H1 (cell line): ENCODE data around the gene ITGA8. TPM values are rescaled to one million over a fixed set of nuclear protein-coding genes. Genes with fewer than 3 reads are reported as not detected.

Experiments
- CTCF ChIA-PET: fragments of 300-600 bp; sonication (Branson Sonifier 250); formaldehyde crosslinking; loops from one replicate; lab custom pipeline; 2021; ENCODE audit not compliant: partially characterized antibody; lab: Charles Lee
- POLR2A ChIA-PET: fragments of 300-600 bp; sonication (Branson Sonifier 250); formaldehyde crosslinking; loops from one replicate; lab custom pipeline; 2021; ENCODE audit warnings: inconsistent platforms; ENCODE audit not compliant: partially characterized antibody; lab: Charles Lee
- DNase-seq, 2 experiments: peaks; one replicate each; pipeline versions ENCODE4 v3.0.0 to v3.0.0-alpha.2; 2010 to 2022; ENCODE audit warnings: low spot score in 2 of 2, low read depth in 1 of 2, mixed read lengths in 1 of 2
- FAIRE-seq: peaks from 2 replicates; lab custom pipeline; 2011; peaks lifted over from hg19 to GRCh38; lab: Jason Lieb, UNC
- H2AFZ ChIP-seq: 2 replicates; pipeline ENCODE4 v1.8.1; 2012; ENCODE audit warnings: low read length, inconsistent platforms
- H2AK5ac ChIP-seq: 2 replicates; pipeline ENCODE4 v1.6.1; 2013; ENCODE audit warnings: low read depth, low read length
- H2BK120ac ChIP-seq: replicated peaks from 2 replicates; pipeline ENCODE3; 2013; ENCODE audit warnings: low read depth, low read length, inconsistent platforms
- H2BK12ac ChIP-seq: 2 replicates; pipeline ENCODE4 v1.6.1; 2013; ENCODE audit warnings: low read depth, low read length
- H2BK15ac ChIP-seq: 2 replicates; pipeline ENCODE4 v1.6.1; 2013; ENCODE audit warnings: low read length
- H2BK20ac ChIP-seq: 2 replicates; pipeline ENCODE4 v1.6.1; 2013; ENCODE audit warnings: low read length
- H2BK5ac ChIP-seq: 2 replicates; pipeline ENCODE4 v1.6.1; 2013; ENCODE audit warnings: low read depth, low read length
- H3K14ac ChIP-seq: 2 replicates; pipeline ENCODE4 v1.6.1; 2013; ENCODE audit warnings: inconsistent platforms; ENCODE audit not compliant: insufficient read length
- H3K18ac ChIP-seq: 2 replicates; pipeline ENCODE4 v1.6.1; 2013; ENCODE audit warnings: low read length; ENCODE audit errors: extremely low read depth
- H3K23ac ChIP-seq: 2 replicates; pipeline ENCODE4 v1.6.1; 2013; ENCODE audit warnings: inconsistent platforms; ENCODE audit not compliant: insufficient read length
- H3K23me2 ChIP-seq: 2 replicates; pipeline ENCODE4 v1.6.1; 2013; ENCODE audit warnings: low read depth, low read length
- H3K27ac ChIP-seq: 2 replicates; pipeline ENCODE4 v1.6.1; 2011; ENCODE audit warnings: low read depth, low read length, inconsistent platforms
- H3K27me3 ChIP-seq, 4 experiments: replicated peaks in 1 of 4; 1 replicate in 1 of 4; 2 replicates in 3 of 4; pipeline versions ENCODE4 v1.6.1 to v1.8.1; 2011 to 2013; ENCODE audit warnings: low read length in 3 of 4, mild to moderate bottlenecking in 3 of 4, inconsistent platforms in 2 of 4, mixed read lengths in 2 of 4, moderate library complexity in 1 of 4; ENCODE audit not compliant: control insufficient read depth in 3 of 4, insufficient read depth in 3 of 4; ENCODE audit errors: extremely low read depth in 1 of 4
- H3K36me3 ChIP-seq, 4 experiments: 2 replicates each; pipeline versions ENCODE4 v1.6.1 to v1.8.1; 2011 to 2013; ENCODE audit warnings: mild to moderate bottlenecking in 4 of 4, low read length in 3 of 4, moderate library complexity in 2 of 4, control low read depth in 1 of 4, inconsistent platforms in 1 of 4; ENCODE audit not compliant: insufficient read depth in 4 of 4, control insufficient read depth in 2 of 4
- H3K4ac ChIP-seq: replicated peaks from 2 replicates; pipeline ENCODE3; 2013; ENCODE audit warnings: low read length, low read depth, mixed read lengths, inconsistent platforms; ENCODE audit not compliant: insufficient read length
- H3K4me1 ChIP-seq, 4 experiments: replicated peaks in 1 of 4; 1 replicate in 1 of 4; 2 replicates in 3 of 4; pipeline versions ENCODE4 v1.6.1 to v1.8.1; 2011 to 2013; ENCODE audit warnings: low read length in 3 of 4, inconsistent platforms in 2 of 4, mixed read lengths in 1 of 4; ENCODE audit not compliant: insufficient read depth in 4 of 4, control insufficient read depth in 3 of 4
- H3K4me2 ChIP-seq, 2 experiments: 2 replicates each; pipeline versions ENCODE4 v1.6.1 to v1.8.1; 2011 to 2013; ENCODE audit warnings: low read depth in 2 of 2, low read length in 2 of 2, control low read depth in 1 of 2, inconsistent platforms in 1 of 2, mild to moderate bottlenecking in 1 of 2; ENCODE audit not compliant: insufficient read depth in 1 of 2
- H3K4me3 ChIP-seq, 4 experiments: fragments of 200-600, 300-600 bp in 1 of 4; sonication (generic), shearing (Covaris generic), sonication (Bioruptor Twin) in 1 of 4; 2 replicates each; pipeline versions ENCODE4 v1.5.1 to v1.8.1; 2011 to 2016; ENCODE audit warnings: low read length in 4 of 4, low read depth in 3 of 4, control low read depth in 2 of 4, inconsistent platforms in 2 of 4, mild to moderate bottlenecking in 2 of 4, mixed read lengths in 1 of 4, moderate library complexity in 1 of 4; ENCODE audit not compliant: insufficient read depth in 2 of 4; ENCODE audit errors: extremely low read depth in 1 of 4
- H3K56ac ChIP-seq: replicated peaks from 2 replicates; pipeline ENCODE3; 2013; ENCODE audit warnings: low read depth, mild to moderate bottlenecking, mixed read lengths, low read length, inconsistent platforms; ENCODE audit not compliant: insufficient read length
- H3K79me1 ChIP-seq: 2 replicates; pipeline ENCODE4 v1.6.1; 2013; ENCODE audit warnings: low read depth, low read length, control low read depth
- H3K79me2 ChIP-seq, 2 experiments: 2 replicates each; pipeline versions ENCODE4 v1.6.1 to v1.8.1; 2012 to 2013; ENCODE audit warnings: low read length in 2 of 2, mild to moderate bottlenecking in 2 of 2, inconsistent platforms in 1 of 2; ENCODE audit not compliant: insufficient read depth in 2 of 2, control insufficient read depth in 1 of 2
- H3K9ac ChIP-seq, 4 experiments: replicated peaks in 1 of 4; 1 replicate in 1 of 4; 2 replicates in 3 of 4; pipeline versions ENCODE4 v1.6.1 to v1.8.1; 2011 to 2013; ENCODE audit warnings: low read depth in 3 of 4, low read length in 3 of 4, control low read depth in 2 of 4, mild to moderate bottlenecking in 2 of 4, moderate library complexity in 2 of 4, inconsistent platforms in 1 of 4; ENCODE audit errors: extremely low read depth in 1 of 4
- H3K9me3 ChIP-seq, 2 experiments: 2 replicates each; pipeline versions ENCODE4 v1.6.1 to v1.8.1; 2012 to 2013; ENCODE audit warnings: mild to moderate bottlenecking in 2 of 2, moderate library complexity in 2 of 2, control low read depth in 1 of 2, inconsistent platforms in 1 of 2, low read depth in 1 of 2, low read length in 1 of 2, mixed read lengths in 1 of 2; ENCODE audit not compliant: insufficient read depth in 2 of 2
- H4K20me1 ChIP-seq, 2 experiments: replicated peaks in 1 of 2; 2 replicates each; pipeline versions ENCODE3 to v1.8.1; 2011 to 2013; ENCODE audit warnings: inconsistent platforms in 2 of 2, low read length in 2 of 2, mild to moderate bottlenecking in 1 of 2; ENCODE audit not compliant: insufficient read depth in 2 of 2, control insufficient read depth in 1 of 2
- H4K5ac ChIP-seq: 2 replicates; pipeline ENCODE4 v1.6.1; 2013; ENCODE audit warnings: low read length, low read depth, mixed read lengths, inconsistent platforms; ENCODE audit not compliant: insufficient read length
- H4K8ac ChIP-seq: 2 replicates; pipeline ENCODE4 v1.8.0; 2013; ENCODE audit warnings: mild to moderate bottlenecking, moderate library complexity, low read length, inconsistent platforms; ENCODE audit not compliant: insufficient read depth; ENCODE audit errors: extremely low read depth
- H4K91ac ChIP-seq: replicated peaks from 2 replicates; pipeline ENCODE3; 2013; ENCODE audit warnings: low read length, mixed read lengths, inconsistent platforms; ENCODE audit not compliant: insufficient read length
- ASH2L ChIP-seq: fragments of 200-600, 300-600 bp; sonication (generic); IDR thresholded peaks from one replicate; pipeline ENCODE4 v1.7.1; 2017; ENCODE audit warnings: low read length
- CBX5 ChIP-seq: fragments of 300-800, 300-1000 bp; sonication (generic); IDR thresholded peaks from 2 replicates; pipeline ENCODE4 v1.7.1; 2016; ENCODE audit warnings: antibody characterized with exemption, low read length, low read depth
- CREB1 ChIP-seq: IDR thresholded peaks from 2 replicates; pipeline ENCODE4 v1.6.1; 2012; ENCODE audit warnings: inconsistent platforms
- GTF2F1 ChIP-seq: IDR thresholded peaks from 2 replicates; pipeline ENCODE4 v1.6.1; 2012; ENCODE audit warnings: low read depth, low read length, improper control_type of control experiment, borderline replicate concordance
- KDM1A ChIP-seq: fragments of 200-600, 300-600 bp; sonication (generic); IDR thresholded peaks from 2 replicates; pipeline ENCODE4 v1.7.1; 2016; ENCODE audit warnings: mild to moderate bottlenecking, low read length, borderline replicate concordance
- NANOG ChIP-seq: IDR thresholded peaks from 2 replicates; pipeline ENCODE4 v1.6.1; 2011; ENCODE audit warnings: low read length, low read depth, mild to moderate bottlenecking, inconsistent platforms; ENCODE audit not compliant: insufficient read depth, poor library complexity, severe bottlenecking
- NRF1 ChIP-seq: IDR thresholded peaks from 2 replicates; pipeline ENCODE4 v1.6.1; 2011; ENCODE audit warnings: mild to moderate bottlenecking, low read depth, low read length, improper control_type of control experiment
- POU5F1 ChIP-seq: IDR thresholded peaks from 2 replicates; pipeline ENCODE4 v1.6.1; 2011; ENCODE audit warnings: low read depth, mild to moderate bottlenecking, low read length, moderate library complexity
- SAP30 ChIP-seq: fragments of 300-600 bp; sonication (generic); IDR thresholded peaks from 2 replicates; pipeline ENCODE4 v1.7.1; 2012; ENCODE audit warnings: low read length, moderate library complexity, mild to moderate bottlenecking, inconsistent platforms; ENCODE audit not compliant: insufficient read depth, insufficient replicate concordance
- TAF1 ChIP-seq: IDR thresholded peaks from 2 replicates; pipeline ENCODE4 v1.6.1; 2011; ENCODE audit warnings: mild to moderate bottlenecking, low read depth, low read length
- USF2 ChIP-seq: IDR thresholded peaks from 2 replicates; pipeline ENCODE4 v1.6.1; 2011; ENCODE audit warnings: low read length, improper control_type of control experiment
- WGBS, 2 experiments: shearing (Covaris generic) in 1 of 2; methylation state at CpG; one replicate each; pipeline versions ENCODE4 v1.1.6 to v1.1.7; 2013 to 2015; ENCODE audit warnings: low lambda C conversion rate in 2 of 2, mixed read lengths in 2 of 2, inconsistent platforms in 1 of 2, low coverage in 1 of 2, missing lambda C conversion rate in 1 of 2; ENCODE audit not compliant: insufficient replicate concordance in 2 of 2, insufficient coverage in 1 of 2, insufficient read length in 1 of 2; ENCODE audit errors: extremely low coverage in 1 of 2, missing lambda C conversion rate in 1 of 2; 5-methylcytosine and 5-hydroxymethylcytosine counted together
- polyA plus RNA-seq, 7 experiments: library from polyadenylated mRNA; depleted of rRNA in 3 of 7; stranded (reverse) in 5 of 7; unstranded in 2 of 7; fragments of >200 nt in 5 of 7; fragments of 200-250 nt in 2 of 7; gene quantifications; 1 replicate in 5 of 7; 2 replicates in 1 of 7; 4 replicates in 1 of 7; pipeline versions ENCODE4 v1.2.1 to v1.2.3, GENCODE V29; 2011 to 2013; ENCODE audit warnings: missing spikeins in 2 of 7, mixed read lengths in 2 of 7
- total RNA-seq: library from RNA; stranded (reverse); fragmentation: NEBNext Ultra II Directional; extraction: Animal tissue kit (Norgen Biotek cat#: 25700); gene quantifications from 2 replicates; pipeline ENCODE4 v1.2.1, GENCODE V29; 2021

The ITGA8 gene
- total and polyA plus RNA-seq, 2 of the 8 experiments (the other 6 are each of a cell fraction or from before 2014, with no cell fraction given), result not detected

GRCh38 chr10:15491856-15492642 lies 227.7 kb downstream of the ITGA8 start:
- Histone ChIP-seq H3K4me2 (no peak overlapping the region), H3K9me3 (no peaks in the 10 kb centered on the region), H4K5ac (no peak overlapping the region), H3K36me3 (no peaks in the 10 kb centered on the region), H3K4me3 (no peak overlapping the region), H3K4ac (no peak overlapping the region), H3K23me2 (no peaks in the 10 kb centered on the region), H3K27me3 (no peaks in the 10 kb centered on the region; a peak in 1 of 7 replicates), H3K9ac (no peak overlapping the region), H2AFZ (no peak overlapping the region), H4K91ac (no peak overlapping the region), H3K18ac (no peak overlapping the region), H3K79me2 (no peaks in the 10 kb centered on the region), H2BK20ac (no peak overlapping the region), H2AK5ac (no peak overlapping the region), H3K4me1 (no peaks in the 10 kb centered on the region), H2BK15ac (no peak overlapping the region), H3K79me1 (no peaks in the 10 kb centered on the region), H4K8ac (no peak overlapping the region), H3K56ac (no peak overlapping the region), H3K27ac (no peak overlapping the region), H2BK5ac (no peak overlapping the region)
- 87% methylated on average over 7 of the region's 7 CpGs; no CpG with 5 or more reads in 1 of the 2 experiments for WGBS, 2 experiments
- POLR2A ChIA-PET, result no interaction called here
- no peak for FAIRE-seq
- CTCF ChIA-PET, result interaction anchor here (1.2 kb wide), 1 partner anchor 47 kb away, joined by 3 read pairs; no protein-coding TSS in a partner anchor
- TF ChIP-seq SAP30 (no peak), KDM1A (no peak), CBX5 (no peak), ASH2L (no peak), TAF1 (no peak), GTF2F1 (no peak), POU5F1 (no peak), NRF1 (no peak), NANOG (no peak), CREB1 (no peak), USF2 (no peak)
- TF ChIP-seq, all 59 proteins: peak for 0
- Histone ChIP-seq H3K23ac (no peak overlapping the region), H4K20me1 (no peaks in the 10 kb centered on the region), H2BK12ac (no peak overlapping the region), H2BK120ac (no peak overlapping the region), H3K14ac (no peak overlapping the region)
- no peak for DNase-seq
